ENCODE data around the gene CDC5L. TPM values are rescaled to one million over a fixed set of nuclear protein-coding genes. Genes with fewer than 3 reads are reported as not detected.

Gene CDC5L
- total RNA-seq, 6 donors from 2014 or later, result 5.4 to 24.0 (median 13.8) TPM

DNA sequence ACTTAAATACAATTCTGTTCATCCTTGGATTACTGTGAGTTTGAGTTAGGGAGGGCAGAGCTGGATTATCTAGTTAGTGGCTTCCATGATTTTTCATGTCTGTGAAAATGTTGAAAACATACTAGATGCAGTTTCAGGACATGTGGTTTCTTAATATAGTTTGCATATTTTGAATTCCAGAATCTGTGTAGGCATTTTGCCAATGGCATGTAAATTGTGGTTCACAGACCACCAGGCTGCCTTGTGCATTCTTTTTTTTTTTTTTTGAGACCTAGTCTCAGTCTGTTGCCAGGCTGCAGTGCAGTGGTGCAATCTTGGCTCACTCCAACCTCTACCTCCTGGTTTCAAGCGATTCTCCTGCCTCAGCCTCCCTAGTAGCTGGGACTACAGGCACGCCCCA lies 42.8 kb downstream of the CDC5L start:
- Histone ChIP-seq H3K4me3 (no peak overlapping the region), H3K36me3 (peaks cover 9 to 65% (median 23%) of the 10 kb centered on the region in 4 donors), H3K4me1 (no peaks in the 10 kb centered on the region), H3K9me3 (no peaks in the 10 kb centered on the region), H3K27me3 (no peaks in the 10 kb centered on the region), H3K27ac (no peak overlapping the region)
- DNase-seq (no peak), ATAC-seq (ENCODE audit: low FRiP score in 2 of 2) (no peak)
- TF ChIP-seq POLR2A (IDR thresholded peaks at IDR 0.05) (no peak), CTCF (IDR thresholded peaks at IDR 0.05) (no peak), EP300 (IDR thresholded peaks at IDR 0.05) (no peak), POLR2AphosphoS5 (IDR thresholded peaks at IDR 0.05) (no peak)
- WGBS, 2 donors, result 88 to 97% methylated on average over 2 of the region's 2 CpGs

DNA sequence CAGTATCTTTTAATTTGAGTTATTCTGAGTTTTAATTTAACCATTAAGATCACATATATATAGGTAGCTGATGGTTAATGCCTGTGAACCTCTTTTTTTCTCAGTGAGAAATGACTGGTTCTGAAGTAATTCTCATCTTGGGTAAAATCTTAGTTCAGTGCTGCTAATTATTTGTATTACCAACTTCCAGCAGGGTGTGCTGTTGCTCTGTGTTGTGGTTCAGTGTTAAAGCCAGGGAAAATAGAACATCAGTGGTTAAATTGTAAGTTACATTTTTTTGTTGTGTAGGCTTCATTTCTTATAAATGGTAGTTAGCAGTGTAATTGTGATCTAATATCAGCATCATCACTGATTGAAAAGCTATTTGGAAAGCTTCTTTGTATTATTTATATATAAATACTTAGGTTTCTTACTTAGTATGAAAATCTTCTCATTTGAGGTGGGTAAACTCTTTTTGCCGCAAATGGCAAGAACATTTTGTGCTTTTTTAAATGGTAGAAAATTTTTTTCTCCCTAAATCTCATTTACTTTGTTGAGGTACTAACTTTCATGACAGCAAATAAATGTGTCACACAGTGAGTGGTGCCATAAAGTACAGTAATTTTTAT lies 43.7 kb downstream of the CDC5L start:
- no peaks in the 10 kb centered on the region for H3K27me3 ChIP-seq
- ATAC-seq (ENCODE audit: low FRiP score in 2 of 2), result peak in 1 of 2 donors; percentile 80
- 98 to 100% methylated on average over 1 of the region's 1 CpG for WGBS, 2 donors
- peaks cover 3 to 63% (median 20%) of the 10 kb centered on the region in 4 donors for H3K36me3 ChIP-seq
- H3K27ac ChIP-seq, result no peak overlapping the region
- no peaks in the 10 kb centered on the region for H3K4me1 ChIP-seq
- H3K9me3 ChIP-seq, result no peaks in the 10 kb centered on the region
- H3K4me3 ChIP-seq, result no peak overlapping the region
- no peak for DNase-seq
- TF ChIP-seq POLR2AphosphoS5 (IDR thresholded peaks at IDR 0.05) (no peak), CTCF (IDR thresholded peaks at IDR 0.05) (peak; percentile 37 to 67 (median 50))

DNA sequence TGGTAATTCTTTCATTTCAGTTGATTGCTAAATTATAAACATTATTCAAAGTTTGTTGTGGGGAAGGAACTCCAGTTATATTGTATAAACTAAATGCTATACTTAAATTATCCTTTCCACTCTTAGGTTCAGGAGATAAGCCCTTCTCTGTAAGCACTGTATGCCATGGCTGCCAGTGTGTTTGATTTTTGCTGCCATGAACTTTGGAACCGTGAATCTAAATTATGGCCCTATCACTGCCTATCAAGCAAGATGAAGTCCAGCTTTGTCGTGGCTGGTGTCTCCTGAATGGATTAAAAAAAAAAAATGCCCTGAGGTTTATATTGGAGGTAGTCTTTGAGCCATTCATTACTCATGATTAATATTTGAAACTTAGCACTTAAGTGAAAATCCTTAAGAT lies 44.7 kb downstream of the CDC5L start:
- no peak for ATAC-seq (ENCODE audit: low FRiP score in 2 of 2)
- Histone ChIP-seq H3K36me3 (peaks cover 0 to 62% (median 16%) of the 10 kb centered on the region in 4 donors), H3K4me3 (no peak overlapping the region)

DNA sequence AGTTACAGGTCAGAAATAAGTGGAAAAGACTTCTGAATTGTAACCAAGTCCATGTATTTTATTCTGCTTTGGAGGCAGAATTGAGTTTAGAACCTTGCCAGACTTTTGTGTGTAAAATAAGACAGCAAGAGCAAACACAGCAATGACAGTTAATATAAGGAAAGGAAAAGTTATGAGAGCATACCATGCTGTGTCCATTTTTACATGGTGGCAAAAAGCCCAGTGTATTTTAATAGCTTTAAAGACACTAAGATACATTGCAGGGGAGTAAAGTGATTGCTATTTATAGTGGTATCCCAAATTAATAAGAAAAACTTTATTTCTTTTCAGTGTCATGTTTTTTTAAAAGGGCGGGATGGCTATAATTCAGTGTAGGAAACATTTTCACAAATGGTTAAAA lies 45.2 kb downstream of the CDC5L start:
- no peak overlapping the region for H3K27ac ChIP-seq
- H3K9me3 ChIP-seq, result no peaks in the 10 kb centered on the region
- WGBS, 2 donors, result 91 to 94% methylated on average over 1 of the region's 1 CpG
- TF ChIP-seq POLR2A (IDR thresholded peaks at IDR 0.05) (no peak), POLR2AphosphoS5 (IDR thresholded peaks at IDR 0.05) (no peak), EP300 (IDR thresholded peaks at IDR 0.05) (no peak), CTCF (IDR thresholded peaks at IDR 0.05) (no peak)
- ATAC-seq (ENCODE audit: low FRiP score in 2 of 2) (no peak), DNase-seq (no peak)
- H3K27me3 ChIP-seq, result no peaks in the 10 kb centered on the region
- peaks cover 0 to 57% (median 13%) of the 10 kb centered on the region in 4 donors for H3K36me3 ChIP-seq
- no peaks in the 10 kb centered on the region for H3K4me1 ChIP-seq
- no peak overlapping the region for H3K4me3 ChIP-seq

More for the DNA sequence above, 44.7 kb downstream of the CDC5L start:
- WGBS, 2 donors, result 52 to 64% methylated on average over 2 of the region's 2 CpGs
- TF ChIP-seq EP300 (IDR thresholded peaks at IDR 0.05) (no peak), POLR2AphosphoS5 (IDR thresholded peaks at IDR 0.05) (no peak), CTCF (IDR thresholded peaks at IDR 0.05) (no peak), POLR2A (IDR thresholded peaks at IDR 0.05) (no peak)
- no peaks in the 10 kb centered on the region for H3K27me3 ChIP-seq
- H3K27ac ChIP-seq, result no peak overlapping the region
- no peaks in the 10 kb centered on the region for H3K4me1 ChIP-seq
- no peaks in the 10 kb centered on the region for H3K9me3 ChIP-seq
- DNase-seq, result no peak

DNA sequence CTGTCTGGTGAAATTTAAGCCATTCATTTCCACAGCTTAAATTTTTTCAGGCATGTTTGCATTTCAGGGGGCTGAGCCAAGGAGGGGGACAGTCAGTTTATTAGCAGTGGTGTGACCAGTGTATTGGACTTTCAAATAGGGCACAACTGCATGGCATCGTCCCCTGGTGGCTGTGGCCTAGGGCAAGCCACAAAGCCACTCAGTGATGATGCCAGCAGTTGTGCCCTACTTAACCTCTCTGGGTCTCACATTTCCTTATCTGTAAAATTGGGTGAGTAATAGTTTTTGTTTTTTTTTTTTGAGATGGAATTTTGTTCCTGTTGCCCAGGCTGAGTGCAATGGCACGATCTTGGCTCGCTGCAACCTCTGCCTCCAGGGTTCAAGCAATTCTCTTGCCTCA lies 48.0 kb downstream of the CDC5L start:
- no peak overlapping the region for H3K27ac ChIP-seq
- DNase-seq (no peak), ATAC-seq (ENCODE audit: low FRiP score in 2 of 2) (no peak)
- TF ChIP-seq EP300 (IDR thresholded peaks at IDR 0.05), result no peak
- no peak for TF ChIP-seq POLR2A (IDR thresholded peaks at IDR 0.05)
- TF ChIP-seq CTCF (IDR thresholded peaks at IDR 0.05), result no peak
- TF ChIP-seq POLR2AphosphoS5 (IDR thresholded peaks at IDR 0.05), result no peak
- H3K36me3 ChIP-seq, result peaks cover 0 to 34% (median 4%) of the 10 kb centered on the region in 4 donors
- H3K9me3 ChIP-seq, result no peaks in the 10 kb centered on the region
- no peak overlapping the region for H3K4me3 ChIP-seq
- H3K27me3 ChIP-seq, result no peaks in the 10 kb centered on the region
- H3K4me1 ChIP-seq, result no peaks in the 10 kb centered on the region
- 97 to 98% methylated on average over 3 of the region's 3 CpGs for WGBS, 2 donors

Data from upper lobe of left lung (tissue), 6 donors.